ENCODE results near the gene MAN2C1.

DNA sequence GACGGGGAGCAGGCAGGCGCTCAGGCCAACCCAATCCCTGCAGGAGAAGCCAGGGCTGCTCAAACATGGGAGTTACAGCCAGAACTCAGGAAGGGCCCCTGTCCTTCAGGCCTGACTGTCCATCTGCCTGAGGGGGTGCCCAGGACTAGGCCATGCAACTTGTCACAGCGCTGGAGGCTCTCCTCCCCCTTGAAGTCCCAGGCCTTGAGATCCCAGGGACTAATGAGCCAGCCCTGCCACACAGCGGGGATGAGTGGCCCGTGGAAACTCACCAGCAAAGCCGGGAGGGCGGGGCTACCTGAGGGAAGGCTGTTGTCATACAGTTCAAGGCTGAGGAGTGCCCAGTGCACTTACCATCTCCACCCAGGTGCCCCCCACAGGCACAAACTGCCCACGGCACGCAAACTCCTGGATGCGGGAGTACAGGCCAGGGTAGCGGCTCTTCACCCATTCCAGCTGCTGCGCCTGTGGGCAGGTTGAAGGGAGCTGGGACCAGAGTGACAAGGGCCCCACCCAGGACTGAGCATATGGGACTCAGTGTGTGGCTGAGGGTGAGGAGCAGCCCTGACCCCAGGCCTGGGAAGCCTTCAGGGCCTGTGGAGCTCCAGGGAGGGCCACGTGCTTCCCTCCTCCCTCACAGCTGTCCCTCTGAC, 6.3 kb downstream of the MAN2C1 start:
- TF ChIP-seq CTCF (IDR thresholded peaks at IDR 0.05) (no peak), POLR2A (IDR thresholded peaks at IDR 0.05) (no peak)

All from breast epithelium (tissue), 3 donors.